HepG2 (cell line): Measurements from ENCODE around the gene PRXL2A. TPM values are rescaled to one million over a fixed set of nuclear protein-coding genes. Genes with fewer than 3 reads are reported as not detected.
A peak's percentile ranks its signal among the peaks of the same experiment; 100 is the strongest.

Experiments used
- ATF6 ChIP-seq: sonication (generic); formaldehyde crosslinking; conservative IDR thresholded peaks from 2 replicates; pipeline ENCODE4 v1.4.0; 2020; ENCODE audit warnings: missing genetic modification reagents
- ETV5 ChIP-seq: IDR thresholded peaks from 2 replicates; pipeline ENCODE4 v1.6.1; 2018; ENCODE audit warnings: missing biosample characterization, missing genetic modification reagents, inconsistent platforms, borderline replicate concordance
- HMGXB4 ChIP-seq, 2 experiments: sonication (generic) in 1 of 2; formaldehyde crosslinking in 1 of 2; IDR thresholded peaks; 2 replicates each; pipeline versions ENCODE4 v1.4.0 to v1.6.1; 2018 to 2020; ENCODE audit warnings: missing genetic modification reagents in 2 of 2, borderline replicate concordance in 1 of 2, low read depth in 1 of 2, mild to moderate bottlenecking in 1 of 2, missing biosample characterization in 1 of 2
- NCOR1 ChIP-seq: fragments of 200-600 bp; sonication (generic); IDR thresholded peaks from 2 replicates; pipeline ENCODE4 v1.7.0; 2017; ENCODE audit warnings: antibody characterized with exemption, low read length, borderline replicate concordance
- RAD21 ChIP-seq: fragments of 450-650 bp; formaldehyde crosslinking; IDR thresholded peaks from 2 replicates; pipeline ENCODE4 v1.5.0; 2020; ENCODE audit warnings: mild to moderate bottlenecking
- SAP130 ChIP-seq: IDR thresholded peaks from 2 replicates; pipeline ENCODE4 v1.6.1; 2016; ENCODE audit warnings: low read depth
- STAG1 ChIP-seq: sonication (generic); formaldehyde crosslinking; IDR thresholded peaks from 2 replicates; pipeline ENCODE4 v1.4.0; 2020; ENCODE audit warnings: missing genetic modification reagents
- ZMYM4 ChIP-seq: sonication (generic); formaldehyde crosslinking; IDR thresholded peaks from 2 replicates; pipeline ENCODE4 v1.8.1; 2023; ENCODE audit warnings: mild to moderate bottlenecking, missing genetic modification reagents
- ZNF430 ChIP-seq: sonication (generic); formaldehyde crosslinking; IDR thresholded peaks from 2 replicates; pipeline ENCODE4 v1.9.0; 2021; ENCODE audit warnings: mild to moderate bottlenecking, missing genetic modification reagents
- ZNF501 ChIP-seq: sonication (generic); formaldehyde crosslinking; IDR thresholded peaks from 2 replicates; pipeline ENCODE4 v1.5.1; 2020; ENCODE audit warnings: mild to moderate bottlenecking, moderate library complexity, missing genetic modification reagents
- polyA plus RNA-seq, 8 experiments: library from polyadenylated mRNA; depleted of rRNA in 3 of 8; stranded (reverse) in 7 of 8; unstranded in 1 of 8; fragments of >200 nt; fragmentation: Illumina TruSeq in 4 of 8; extraction: Trizol in 4 of 8; gene quantifications; 2 replicates each; pipeline versions ENCODE4 v1.2.1 to v1.2.3, GENCODE V29; 2011 to 2016; ENCODE audit warnings: low read depth in 4 of 8, missing spikeins in 1 of 8, mixed read lengths in 1 of 8; ENCODE audit not compliant: insufficient read depth in 1 of 8
- total RNA-seq, 5 experiments: library from RNA; depleted of rRNA; stranded (reverse); fragments of >200 nt; fragmentation: Illumina TruSeq; extraction: Trizol; gene quantifications; 2 replicates each; pipeline ENCODE4 v1.2.3, GENCODE V29; 2016; ENCODE audit warnings: low read depth in 1 of 5
- TF ChIP-seq, protein P1 (sequence below): sonication (generic); formaldehyde crosslinking; IDR thresholded peaks from 2 replicates; pipeline ENCODE4 v1.4.0; 2020; ENCODE audit warnings: mild to moderate bottlenecking, missing genetic modification reagents

Gene PRXL2A
- total and polyA plus RNA-seq, 2 of the 13 experiments (the other 11 are each of a cell fraction or from before 2014, with no cell fraction given) = 43.9 to 79.9 TPM

GRCh38 chr10:80443531-80443974 is 35.2 kb downstream of the PRXL2A start (continued):
- TF ChIP-seq ZMYM4 (CRISPR knock-in tag) (0 out of 2 replicates have a peak, but pooled peaks have one; percentile 34), HMGXB4 (CRISPR knock-in tag; IDR thresholded peaks at IDR 0.05; ENCODE audit: borderline replicate concordance in 1 of 2, low read depth in 1 of 2) (peak in 1 of 2 experiments; percentile 63; a peak in 1 of 4 replicates), ZNF430 (CRISPR knock-in tag) (peak; percentile 50; the same call in 1 of the 2 replicates), ATF6 (CRISPR knock-in tag) (no peak), STAG1 (CRISPR knock-in tag) (peak; percentile 71), RAD21 (CRISPR knock-in tag) (peak; percentile 52; the same call in 1 of the 2 replicates), SAP130 (peak; percentile 16; the same call in 1 of the 2 replicates), NCOR1 (peak; percentile 38; the same call in 1 of the 2 replicates), ZNF501 (CRISPR knock-in tag) (0 out of 2 replicates have a peak, but pooled peaks have one; percentile 19), ETV5 (CRISPR knock-in tag) (peak; percentile 17; the same call in 1 of the 2 replicates)
- TF ChIP-seq, protein P1, sequence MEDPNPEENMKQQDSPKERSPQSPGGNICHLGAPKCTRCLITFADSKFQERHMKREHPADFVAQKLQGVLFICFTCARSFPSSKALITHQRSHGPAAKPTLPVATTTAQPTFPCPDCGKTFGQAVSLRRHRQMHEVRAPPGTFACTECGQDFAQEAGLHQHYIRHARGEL (CRISPR knock-in tag) = no peak
